Testis (tissue), 2 donors: Measurements from ENCODE around the gene GAL3ST3.

Experiments
- CTCF ChIP-seq, 3 experiments: fragments of 450-650 bp in 2 of 3; fragments of 200-600 bp in 1 of 3; sonication (generic) in 1 of 3; IDR thresholded peaks; one replicate each; pipeline ENCODE4 v1.5.1; 2016 to 2019; ENCODE audit warnings: antibody characterized with exemption in 3 of 3, mild to moderate bottlenecking in 2 of 3, moderate library complexity in 1 of 3
- POLR2A ChIP-seq: fragments of 450-650 bp; IDR thresholded peaks from one replicate; pipeline ENCODE4 v1.6.1; 2017; ENCODE audit warnings: antibody characterized with exemption, mild to moderate bottlenecking, moderate library complexity

- TF ChIP-seq POLR2A (no peak), CTCF (IDR thresholded peaks at IDR 0.05) (no peak)
Measured at GRCh38 chr11:66032957-66033735, 15.8 kb downstream of the GAL3ST3 start.
